KMS-11 (cell line): Measurements from ENCODE around the gene TPPP3.

ENCODE experiments used
- H2AFZ ChIP-seq: fragments of 200-600 bp; sonication (generic); 2 replicates; pipeline ENCODE4 v1.6.1; 2016; ENCODE audit warnings: antibody characterized with exemption, mixed run types, low read depth
- H3K27ac ChIP-seq: fragments of 200-600 bp; sonication (generic); 2 replicates; pipeline ENCODE4 v1.6.1; 2016; ENCODE audit warnings: mild to moderate bottlenecking, mixed run types
- H3K27me3 ChIP-seq: fragments of 200-600 bp; sonication (generic); 2 replicates; pipeline ENCODE4 v1.6.1; 2017; ENCODE audit warnings: mild to moderate bottlenecking, low read depth, mixed run types, moderate library complexity; ENCODE audit not compliant: insufficient read depth
- H3K36me3 ChIP-seq: fragments of 200-600 bp; sonication (generic); 2 replicates; pipeline ENCODE4 v1.6.1; 2017; ENCODE audit warnings: mild to moderate bottlenecking, mixed run types; ENCODE audit not compliant: insufficient read depth
- H3K4me1 ChIP-seq: fragments of 200-600 bp; sonication (generic); 2 replicates; pipeline ENCODE4 v1.6.1; 2016; ENCODE audit warnings: mild to moderate bottlenecking, low read depth, mixed run types; ENCODE audit not compliant: poor library complexity, severe bottlenecking
- H3K4me2 ChIP-seq: fragments of 200-600 bp; sonication (generic); 2 replicates; pipeline ENCODE4 v1.7.0; 2016; ENCODE audit warnings: mild to moderate bottlenecking, mixed run types
- H3K4me3 ChIP-seq: fragments of 200-600 bp; sonication (generic); IDR thresholded peaks from 2 replicates; pipeline ENCODE4 v1.6.1; 2017; ENCODE audit warnings: low read depth, low read length, mixed read lengths; ENCODE audit not compliant: insufficient read depth
- H3K79me2 ChIP-seq: fragments of 200-600 bp; sonication (generic); 2 replicates; pipeline ENCODE4 v1.6.1; 2016; ENCODE audit warnings: low read depth, mixed run types; ENCODE audit not compliant: insufficient read depth
- H3K9ac ChIP-seq: fragments of 200-600 bp; sonication (generic); 2 replicates; pipeline ENCODE4 v1.6.1; 2016; ENCODE audit warnings: mild to moderate bottlenecking, mixed run types
- H4K20me1 ChIP-seq: fragments of 200-600 bp; sonication (generic); 2 replicates; pipeline ENCODE4 v1.6.1; 2016; ENCODE audit warnings: mild to moderate bottlenecking, mixed run types; ENCODE audit not compliant: insufficient read depth
- CTCF ChIP-seq: fragments of 200-600 bp; sonication (generic); conservative IDR thresholded peaks from 2 replicates; pipeline ENCODE4 v1.6.1; 2017; ENCODE audit warnings: low read depth, mild to moderate bottlenecking, antibody characterized with exemption, low read length, moderate library complexity, mixed read lengths

Gene TPPP3

GRCh38 chr16:67435758-67436164 is 42.5 kb upstream of the TPPP3 start:
- Histone ChIP-seq H2AFZ (no peak overlapping the region), H3K27me3 (peaks cover 8% of the 10 kb centered on the region; the same call in 1 of the 2 replicates), H3K79me2 (no peaks in the 10 kb centered on the region), H4K20me1 (no peaks in the 10 kb centered on the region), H3K4me1 (peaks cover 9% of the 10 kb centered on the region), H3K9ac (no peak overlapping the region), H3K36me3 (no peaks in the 10 kb centered on the region), H3K4me2 (no peak overlapping the region), H3K4me3 (no peak overlapping the region), H3K27ac (no peak overlapping the region)
- TF ChIP-seq CTCF, result no peak

DNA sequence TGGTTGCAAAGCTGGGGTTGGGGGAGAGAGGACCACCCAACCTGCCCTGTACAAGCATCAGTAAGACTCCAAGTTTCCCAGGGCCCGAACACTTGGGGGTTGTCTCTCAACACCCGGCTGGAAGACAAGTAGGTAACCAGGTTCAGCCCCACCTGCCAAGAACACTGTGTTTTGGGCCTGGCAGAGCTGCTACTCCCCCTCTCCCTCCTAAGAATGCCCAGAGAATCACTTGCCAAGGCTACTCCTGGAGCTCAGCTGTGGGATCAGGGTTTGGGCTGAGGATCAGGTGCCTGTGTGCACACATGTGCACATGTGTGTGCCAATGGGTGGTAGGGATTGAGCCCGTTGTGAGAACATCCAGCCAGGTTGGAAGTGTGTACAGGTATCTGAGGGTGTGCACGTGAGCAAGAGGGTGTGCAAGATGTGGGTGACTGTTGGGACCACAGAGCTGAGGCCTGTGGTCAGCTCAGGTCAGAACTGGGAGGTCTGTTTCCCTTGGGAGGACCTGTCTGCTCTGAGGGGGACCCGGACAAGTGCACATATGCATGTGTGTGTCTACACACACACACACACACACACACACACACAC is 39.9 kb upstream of the TPPP3 start:
- Histone ChIP-seq H3K4me2 (no peak overlapping the region), H2AFZ (no peak overlapping the region), H3K36me3 (no peaks in the 10 kb centered on the region), H3K4me3 (no peak overlapping the region), H3K4me1 (peaks cover 9% of the 10 kb centered on the region), H3K27ac (no peak overlapping the region), H3K79me2 (no peaks in the 10 kb centered on the region), H3K27me3 (peaks cover 22% of the 10 kb centered on the region), H3K9ac (no peak overlapping the region), H4K20me1 (no peaks in the 10 kb centered on the region)
- TF ChIP-seq CTCF, result no peak

DNA sequence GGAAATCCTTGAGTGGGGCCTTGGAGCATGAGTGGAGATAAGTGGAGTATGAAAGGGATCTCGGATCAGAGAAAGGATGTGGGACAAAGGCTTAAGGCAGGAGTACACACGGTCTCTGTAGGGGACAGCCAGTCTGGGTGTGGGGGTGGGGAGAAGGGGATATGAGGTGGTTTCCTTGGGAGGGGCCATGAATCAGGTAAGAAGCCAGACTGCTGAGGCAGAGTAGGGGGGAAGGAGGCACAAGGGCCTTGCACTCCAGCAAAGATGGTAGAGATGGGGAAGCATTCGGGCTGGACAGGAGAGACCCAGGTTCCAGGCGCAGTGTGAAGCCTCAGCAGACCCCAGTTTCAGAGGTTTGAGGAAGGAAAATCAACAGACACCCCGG is 39.2 kb upstream of the TPPP3 start:
- H3K79me2 ChIP-seq, result no peaks in the 10 kb centered on the region
- H2AFZ ChIP-seq, result no peak overlapping the region
- H3K4me2 ChIP-seq, result no peak overlapping the region
- H3K27ac ChIP-seq, result no peak overlapping the region
- no peak overlapping the region for H3K4me3 ChIP-seq
- no peak for TF ChIP-seq CTCF
- no peaks in the 10 kb centered on the region for H3K36me3 ChIP-seq
- H3K27me3 ChIP-seq, result peaks cover 22% of the 10 kb centered on the region
- peaks cover 3% of the 10 kb centered on the region for H3K4me1 ChIP-seq
- H3K9ac ChIP-seq, result no peak overlapping the region
- H4K20me1 ChIP-seq, result no peaks in the 10 kb centered on the region

DNA sequence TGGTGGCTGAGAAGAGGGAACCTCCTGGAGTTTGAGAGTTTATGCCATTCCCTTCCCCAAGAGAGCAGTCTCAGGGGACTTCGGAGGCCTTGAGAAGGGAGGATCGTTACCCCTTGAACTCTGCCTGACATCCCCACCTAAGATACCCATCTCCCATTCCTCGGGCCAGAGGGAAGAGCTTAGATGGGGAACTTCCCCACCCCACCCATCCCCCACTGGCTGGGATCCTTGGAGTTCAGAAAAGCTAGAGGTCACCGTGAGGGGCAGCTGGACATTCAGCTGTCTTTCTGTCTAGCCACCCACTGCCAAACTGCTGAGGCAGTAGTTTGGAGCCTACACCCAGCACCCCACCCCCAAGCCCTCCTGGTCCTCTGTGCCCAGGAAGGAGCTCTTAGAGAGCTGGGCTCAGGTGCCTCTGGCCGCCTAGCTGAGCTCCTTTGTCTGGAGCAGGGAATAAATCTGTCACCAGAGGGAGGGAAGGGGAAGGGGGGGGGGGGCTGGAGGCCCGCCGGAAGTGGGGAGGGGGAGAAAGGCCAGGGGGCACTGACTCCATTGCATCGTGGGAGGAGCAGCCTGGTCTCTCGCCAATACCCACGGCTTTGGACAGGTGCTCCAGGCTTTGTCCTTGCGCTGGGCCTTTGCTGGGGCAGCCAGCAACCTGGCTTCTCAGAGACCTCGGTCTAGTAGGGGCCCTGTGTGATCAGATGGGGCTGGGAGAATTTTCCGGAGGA is 38.6 kb upstream of the TPPP3 start:
- TF ChIP-seq CTCF, result no peak
- H3K4me3 ChIP-seq, result no peak overlapping the region
- no peak overlapping the region for H3K27ac ChIP-seq
- H3K9ac ChIP-seq, result no peak overlapping the region
- peak overlapping the region; percentile 49; the same call in 1 of the 2 replicates for H2AFZ ChIP-seq
- no peaks in the 10 kb centered on the region for H3K4me1 ChIP-seq
- no peaks in the 10 kb centered on the region for H4K20me1 ChIP-seq
- no peaks in the 10 kb centered on the region for H3K79me2 ChIP-seq
- H3K36me3 ChIP-seq, result no peaks in the 10 kb centered on the region
- H3K4me2 ChIP-seq, result peak overlapping the region; percentile 46
- peaks cover 22% of the 10 kb centered on the region for H3K27me3 ChIP-seq
